Fibroblast of skin of right biceps (primary cell): ENCODE results near the gene CETN1.

Experiments used
- DNase-seq: peaks from one replicate; pipeline ENCODE4 v3.0.0-alpha.2; 2013

The CETN1 gene

GRCh38 chr18:627231-627630 lies 47.1 kb downstream of the CETN1 start:
- DNase-seq, result no peak

DNA sequence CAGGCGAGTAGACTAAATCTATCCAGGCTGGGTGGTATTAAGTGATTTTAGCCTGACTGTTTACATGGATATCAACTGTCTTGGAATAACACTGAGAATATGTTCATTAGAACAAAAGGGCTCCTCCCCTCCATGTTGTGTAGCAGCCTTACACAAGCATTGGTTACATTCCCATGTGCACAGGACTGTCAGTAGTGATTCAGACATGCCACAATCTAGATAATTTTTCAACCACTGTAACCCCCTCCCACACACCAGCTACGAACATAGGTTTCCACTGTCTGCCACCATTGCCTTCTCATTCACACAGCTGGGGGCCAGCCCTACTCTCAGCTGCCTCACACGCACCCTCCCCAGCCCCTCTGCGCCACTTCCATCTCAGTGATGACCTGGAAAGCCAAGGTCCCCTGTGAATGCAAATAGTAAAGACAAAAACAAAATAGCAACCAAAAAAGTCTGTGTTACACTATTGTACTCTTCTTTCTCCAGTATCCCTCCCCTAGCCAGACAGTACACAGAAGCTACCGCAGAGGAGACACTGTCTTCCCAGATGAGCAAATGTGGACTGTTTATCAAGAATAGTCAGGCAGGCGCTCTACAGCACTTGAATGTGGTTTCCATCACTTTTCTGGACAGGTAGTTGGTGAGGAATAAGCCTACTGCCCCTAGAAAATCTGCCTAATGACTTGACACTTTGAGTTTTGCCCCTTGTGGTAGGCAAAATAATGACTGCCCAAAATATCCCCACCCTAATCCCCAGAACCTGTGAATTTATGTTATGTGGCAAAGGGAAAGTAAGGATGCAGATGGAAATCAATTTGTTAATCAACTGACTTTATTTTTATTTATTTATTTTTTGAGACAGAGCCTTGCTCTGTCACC lies 49.3 kb downstream of the CETN1 start:
- no peak for DNase-seq

DNA sequence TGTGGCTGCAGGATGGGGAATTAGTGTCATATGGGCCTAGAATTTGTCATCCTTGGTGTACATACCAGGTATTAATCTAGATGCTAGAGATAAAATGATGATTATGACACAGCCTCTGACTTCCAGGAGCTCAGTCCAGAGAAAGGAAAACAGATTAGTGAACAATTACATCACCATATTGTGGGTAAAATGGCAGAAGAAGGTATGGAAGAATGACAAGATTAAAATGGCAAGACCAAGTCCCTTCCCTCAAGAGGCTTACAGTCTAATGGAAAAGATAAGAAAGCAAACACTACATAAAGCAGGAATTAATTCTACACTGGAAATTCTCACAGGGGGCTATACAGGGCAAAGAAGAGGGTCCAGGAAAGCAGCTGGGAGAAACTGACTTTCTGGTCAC lies 51.4 kb downstream of the CETN1 start:
- DNase-seq, result peak; percentile 17
